Erythroblast (primary cell): ENCODE data around the gene TRPC6.

ENCODE experiments used
- GATA1 ChIP-seq: IDR thresholded peaks from 2 replicates; pipeline ENCODE4 v1.6.1; 2011; ENCODE audit warnings: low read depth, mild to moderate bottlenecking, control low read depth, low read length, moderate library complexity
- POLR2A ChIP-seq: IDR thresholded peaks from 2 replicates; pipeline ENCODE4 v1.6.1; 2011; ENCODE audit warnings: mild to moderate bottlenecking, low read length

DNA sequence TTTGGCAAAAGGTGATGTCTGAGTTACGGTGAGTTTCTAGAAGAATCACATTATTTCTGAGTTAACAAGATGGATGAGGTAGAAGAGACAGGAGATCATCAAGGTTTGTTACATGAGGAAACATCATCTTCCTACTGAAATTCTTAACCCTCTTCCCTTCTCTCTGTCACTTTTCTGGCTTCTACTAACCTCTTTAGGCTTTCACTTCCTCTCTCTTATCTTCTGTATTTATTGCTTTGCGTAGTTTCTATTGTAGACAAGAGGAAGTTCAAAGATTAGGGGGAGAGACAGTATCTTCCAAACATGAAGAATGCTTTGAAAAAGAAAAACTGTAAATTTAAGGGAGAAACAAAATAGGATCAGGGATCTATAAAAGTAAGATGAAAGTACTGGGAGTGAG, 75.4 kb downstream of the TRPC6 start:
- TF ChIP-seq POLR2A (no peak), GATA1 (no peak)
